ENCODE results near the gene RCL1. TPM values are rescaled to one million over a fixed set of nuclear protein-coding genes. Genes with fewer than 3 reads are reported as not detected.

Gene RCL1
- total RNA-seq, 1 experiment from 2014 or later: 34.4 TPM

DNA sequence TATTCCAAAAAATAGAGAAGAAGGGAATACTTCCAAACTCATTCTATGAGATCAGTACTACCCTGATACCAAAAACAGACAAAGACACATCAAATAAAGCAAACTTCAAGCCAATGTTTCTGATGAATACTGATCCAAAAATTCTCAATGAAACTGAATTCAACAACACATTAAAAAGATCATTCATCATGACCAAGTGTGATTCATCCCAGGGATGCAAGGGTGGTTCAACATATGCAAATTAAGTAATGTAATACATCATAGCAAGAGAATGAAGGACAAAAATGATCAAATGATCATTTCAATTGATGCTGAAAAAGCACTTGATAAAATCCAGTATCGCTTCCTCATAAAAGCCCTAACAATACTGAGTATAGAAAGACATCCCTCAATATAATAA lies 4.9 kb upstream of the RCL1 start:
- peaks cover 6% of the 10 kb centered on the region for H3K27me3 Mint-ChIP-seq (ENCODE audit: low read depth)
- Histone ChIP-seq H3K9me3 (ENCODE audit: control insufficient read depth, low read depth, low read length) (no peaks in the 10 kb centered on the region), H2BK5ac (ENCODE audit: insufficient read length, low read length) (no peak overlapping the region), H2AFZ (ENCODE audit: low read length) (no peak overlapping the region), H3K79me2 (ENCODE audit: insufficient read depth, low read length) (no peaks in the 10 kb centered on the region), H2BK20ac (ENCODE audit: low read depth, low read length, poor library complexity, severe bottlenecking) (no peak overlapping the region), H2AK5ac (ENCODE audit: insufficient read length, low read length) (no peak overlapping the region), H3K27me3 (ENCODE audit: insufficient read depth, low read length) (no peaks in the 10 kb centered on the region), H3K23ac (ENCODE audit: insufficient read length, low read depth, low read length) (no peak overlapping the region), H3K14ac (ENCODE audit: insufficient read depth, low read length) (no peak overlapping the region), H4K20me1 (ENCODE audit: control insufficient read depth, insufficient read depth, insufficient read length) (no peaks in the 10 kb centered on the region), H3K79me1 (ENCODE audit: insufficient read depth, low read depth, low read length, poor library complexity, severe bottlenecking) (no peaks in the 10 kb centered on the region), H2BK120ac (ENCODE audit: low read depth, low read length, poor library complexity, severe bottlenecking) (no peak overlapping the region), H3K4me1 (ENCODE audit: insufficient read depth, low read length) (no peaks in the 10 kb centered on the region), H3K4ac (ENCODE audit: low read depth, low read length) (no peak overlapping the region), H3K9ac (ENCODE audit: extremely low read depth, insufficient read length, low read length) (no peak overlapping the region), H3T11ph (ENCODE audit: low read length) (no peak overlapping the region), H2BK12ac (ENCODE audit: insufficient read length, low read depth, low read length) (no peak overlapping the region), H4K91ac (ENCODE audit: insufficient read length, low read depth, low read length) (no peak overlapping the region), H3K23me2 (ENCODE audit: insufficient read length, low read depth, low read length, poor library complexity, severe bottlenecking) (peaks cover 4% of the 10 kb centered on the region), H4K8ac (replicated peaks; ENCODE audit: insufficient read length, low read depth, low read length) (no peak overlapping the region), H2BK15ac (ENCODE audit: low read depth, low read length) (no peak overlapping the region), H3K18ac (ENCODE audit: insufficient read length, low read depth, low read length) (no peak overlapping the region), H4K5ac (ENCODE audit: insufficient read length, low read depth, low read length) (no peak overlapping the region), H3K4me2 (ENCODE audit: insufficient read depth, insufficient read length, low read length) (no peak overlapping the region), H3K27ac (ENCODE audit: insufficient read length, low read depth, low read length) (no peak overlapping the region), H3K56ac (ENCODE audit: insufficient read length, low read depth, low read length) (no peak overlapping the region)
- peaks cover 13 to 22% of the 10 kb centered on the region in 2 experiments for H3K4me1 Mint-ChIP-seq
- no peak for DNase-seq
- no peak overlapping the region for H3K4me3 Mint-ChIP-seq
- no peak overlapping the region for H3K27ac Mint-ChIP-seq
- TF ChIP-seq, protein P1, sequence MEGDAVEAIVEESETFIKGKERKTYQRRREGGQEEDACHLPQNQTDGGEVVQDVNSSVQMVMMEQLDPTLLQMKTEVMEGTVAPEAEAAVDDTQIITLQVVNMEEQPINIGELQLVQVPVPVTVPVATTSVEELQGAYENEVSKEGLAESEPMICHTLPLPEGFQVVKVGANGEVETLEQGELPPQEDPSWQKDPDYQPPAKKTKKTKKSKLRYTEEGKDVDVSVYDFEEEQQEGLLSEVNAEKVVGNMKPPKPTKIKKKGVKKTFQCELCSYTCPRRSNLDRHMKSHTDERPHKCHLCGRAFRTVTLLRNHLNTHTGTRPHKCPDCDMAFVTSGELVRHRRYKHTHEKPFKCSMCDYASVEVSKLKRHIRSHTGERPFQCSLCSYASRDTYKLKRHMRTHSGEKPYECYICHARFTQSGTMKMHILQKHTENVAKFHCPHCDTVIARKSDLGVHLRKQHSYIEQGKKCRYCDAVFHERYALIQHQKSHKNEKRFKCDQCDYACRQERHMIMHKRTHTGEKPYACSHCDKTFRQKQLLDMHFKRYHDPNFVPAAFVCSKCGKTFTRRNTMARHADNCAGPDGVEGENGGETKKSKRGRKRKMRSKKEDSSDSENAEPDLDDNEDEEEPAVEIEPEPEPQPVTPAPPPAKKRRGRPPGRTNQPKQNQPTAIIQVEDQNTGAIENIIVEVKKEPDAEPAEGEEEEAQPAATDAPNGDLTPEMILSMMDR (conservative IDR thresholded peaks at IDR 0.05): no peak
- H3K36me3 Mint-ChIP-seq (ENCODE audit: insufficient read depth in 1 of 3, low read depth in 3 of 3): no peaks in the 10 kb centered on the region; a peak in 2 of 7 replicates
- no CpG with 5 or more reads among the region's 1 CpG for WGBS (ENCODE audit: extremely low coverage, insufficient read length, low lambda C conversion rate)
- H3K9me3 Mint-ChIP-seq: no peaks in the 10 kb centered on the region
